ENCODE data around the gene MC1R.

The MC1R gene

DNA sequence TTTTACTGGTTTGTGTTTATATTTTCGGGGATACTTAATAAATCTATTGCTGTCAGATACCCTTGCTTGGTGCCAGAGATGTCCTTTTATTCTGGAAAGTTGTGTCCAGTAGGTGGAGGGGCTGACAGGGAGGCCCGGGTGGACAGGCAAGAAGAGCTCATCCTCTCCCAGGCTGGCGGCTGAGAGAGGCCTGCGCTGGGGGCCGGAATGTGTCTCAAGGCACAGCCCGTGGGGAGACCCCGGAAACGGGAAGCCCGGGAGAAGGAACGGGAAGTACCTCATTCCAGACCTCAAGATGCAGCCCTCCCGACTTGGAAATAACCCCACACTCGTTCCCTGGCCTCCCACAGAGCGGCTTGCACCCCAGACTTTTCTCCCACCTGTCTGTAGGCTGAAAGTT lies 17.4 kb downstream of the MC1R start:
- ATAC-seq = no peak

DNA sequence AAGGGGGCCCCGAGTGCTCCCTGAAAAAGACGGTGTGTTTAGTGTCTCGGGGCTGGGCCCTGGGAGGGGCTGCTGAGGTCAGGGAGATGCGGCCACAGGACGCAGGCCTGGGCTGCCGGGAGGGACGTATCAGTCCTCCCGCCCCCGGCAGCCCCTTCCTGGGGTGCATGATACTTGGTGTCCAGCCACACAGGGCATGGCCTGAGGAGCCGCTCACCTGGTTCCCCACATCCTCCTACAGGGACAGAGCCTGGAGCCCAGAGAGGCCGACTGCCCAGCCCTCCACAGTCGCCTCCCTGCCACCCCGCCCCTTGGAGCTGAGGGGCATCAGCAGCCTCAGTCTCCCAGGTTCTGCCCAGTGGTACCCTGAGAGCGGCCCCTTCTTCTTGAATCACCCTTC lies 17.8 kb downstream of the MC1R start:
- ATAC-seq = no peak

DNA sequence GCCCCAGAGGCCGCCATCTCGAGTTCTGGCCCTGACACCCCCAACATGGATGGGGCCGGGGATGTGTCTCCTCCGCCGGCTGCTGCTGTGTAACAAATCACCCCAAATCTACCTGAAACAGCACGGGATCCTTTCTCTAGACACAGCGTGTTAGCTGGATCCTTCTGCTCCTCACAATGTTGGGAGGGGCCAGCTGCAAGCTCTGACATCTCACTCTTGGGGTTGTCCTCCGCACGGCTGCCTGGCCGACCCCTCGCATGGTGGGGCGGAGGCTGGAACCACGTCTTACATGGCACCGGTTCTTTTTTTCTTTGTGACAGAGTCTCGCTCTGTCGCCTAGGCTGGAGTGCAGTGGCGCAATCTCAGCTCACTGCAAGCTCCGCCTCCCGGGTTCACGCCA lies 18.3 kb downstream of the MC1R start:
- ATAC-seq = no peak

DNA sequence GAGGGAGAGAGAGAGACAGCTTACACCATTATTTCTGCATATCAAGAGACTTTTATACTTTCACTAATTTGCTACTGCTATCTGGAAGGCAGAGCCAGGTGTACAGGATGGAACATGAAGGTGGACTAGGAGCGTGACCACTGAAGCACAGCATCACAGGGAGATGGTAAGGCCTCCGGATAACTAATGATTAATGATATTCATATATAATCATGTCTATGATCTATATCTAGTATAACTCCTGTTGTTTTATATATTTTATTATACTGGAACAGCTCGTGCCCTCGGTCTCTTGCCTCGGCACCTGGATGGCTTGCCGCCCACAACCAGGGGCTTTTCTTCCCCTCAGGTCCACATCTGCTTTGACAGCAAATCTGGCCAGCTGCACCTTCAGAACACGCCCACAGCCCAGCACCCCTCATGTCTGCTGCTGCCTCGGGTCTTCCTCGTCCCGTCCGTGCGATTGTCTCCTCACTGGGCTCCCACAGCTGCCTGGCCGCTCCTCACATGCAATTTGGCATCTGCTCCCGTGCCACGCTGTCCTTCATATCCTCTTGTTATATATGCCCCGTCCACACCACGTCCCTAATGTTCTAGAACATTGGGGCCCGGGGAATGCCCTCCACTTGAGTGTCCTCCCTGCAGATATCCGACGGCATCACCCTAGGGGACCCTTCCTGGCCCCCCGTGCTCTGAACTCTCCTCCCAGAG lies 19.7 kb downstream of the MC1R start:
- ATAC-seq = no peak

DNA sequence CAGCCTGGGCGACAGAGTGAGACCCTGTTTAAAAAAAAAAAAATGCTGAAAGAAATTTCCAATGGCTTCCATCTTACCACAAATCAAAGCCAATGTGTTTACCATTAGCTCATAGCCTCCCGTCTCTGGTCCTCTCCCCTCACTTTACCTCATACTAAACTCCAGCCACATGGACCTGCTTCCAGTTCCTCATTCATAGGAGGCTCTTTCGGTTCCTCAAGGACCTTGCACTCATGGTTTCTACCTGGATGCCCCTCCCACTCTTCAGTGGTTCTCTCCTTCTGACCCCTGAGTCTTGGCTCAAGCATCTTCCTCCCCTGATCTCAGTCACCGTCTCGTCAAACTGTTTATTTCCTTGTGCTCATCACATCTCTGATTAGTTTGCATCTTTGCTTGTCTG lies 26.1 kb downstream of the MC1R start:
- ATAC-seq = no peak

DNA sequence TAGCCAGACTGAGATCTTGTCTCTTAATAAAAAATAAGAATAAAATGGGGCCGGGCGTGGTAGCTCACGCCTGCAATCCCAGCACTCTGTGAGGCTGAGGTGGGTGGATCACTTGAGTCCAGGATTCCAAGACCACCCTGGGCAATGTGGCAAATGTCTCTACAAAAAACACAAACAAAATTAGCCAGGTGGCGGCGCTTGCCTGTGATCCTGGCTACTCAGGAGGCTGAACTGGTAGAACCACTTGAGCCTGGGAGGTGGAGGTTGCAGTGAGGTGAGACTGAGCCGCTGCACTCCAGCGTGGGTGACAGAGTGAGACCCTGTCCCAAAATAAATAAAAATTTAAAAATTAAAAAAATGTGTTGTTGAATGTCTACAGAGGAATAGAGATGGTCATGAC lies 27.0 kb downstream of the MC1R start:
- ATAC-seq = no peak

DNA sequence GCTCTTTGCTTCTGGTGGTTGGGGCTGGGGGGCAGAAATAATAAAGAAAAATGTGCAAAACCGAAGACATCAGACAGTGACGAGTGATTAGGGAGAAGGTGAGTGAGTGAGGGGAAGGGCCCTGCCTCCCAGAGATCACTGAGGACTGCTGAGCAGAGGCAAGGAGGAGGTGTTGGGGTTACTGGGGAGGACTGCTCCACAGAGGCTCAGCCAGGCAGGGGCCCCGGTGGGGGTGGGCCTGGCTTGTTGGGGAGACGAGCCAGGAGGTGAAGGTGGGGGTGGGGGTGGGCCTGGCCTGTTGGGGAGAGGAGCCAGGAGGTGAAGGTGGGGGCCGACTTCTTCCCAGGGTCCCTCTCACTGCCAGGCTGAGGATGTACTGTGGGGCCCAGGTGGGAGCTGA lies 27.9 kb downstream of the MC1R start:
- no peak for ATAC-seq

DNA sequence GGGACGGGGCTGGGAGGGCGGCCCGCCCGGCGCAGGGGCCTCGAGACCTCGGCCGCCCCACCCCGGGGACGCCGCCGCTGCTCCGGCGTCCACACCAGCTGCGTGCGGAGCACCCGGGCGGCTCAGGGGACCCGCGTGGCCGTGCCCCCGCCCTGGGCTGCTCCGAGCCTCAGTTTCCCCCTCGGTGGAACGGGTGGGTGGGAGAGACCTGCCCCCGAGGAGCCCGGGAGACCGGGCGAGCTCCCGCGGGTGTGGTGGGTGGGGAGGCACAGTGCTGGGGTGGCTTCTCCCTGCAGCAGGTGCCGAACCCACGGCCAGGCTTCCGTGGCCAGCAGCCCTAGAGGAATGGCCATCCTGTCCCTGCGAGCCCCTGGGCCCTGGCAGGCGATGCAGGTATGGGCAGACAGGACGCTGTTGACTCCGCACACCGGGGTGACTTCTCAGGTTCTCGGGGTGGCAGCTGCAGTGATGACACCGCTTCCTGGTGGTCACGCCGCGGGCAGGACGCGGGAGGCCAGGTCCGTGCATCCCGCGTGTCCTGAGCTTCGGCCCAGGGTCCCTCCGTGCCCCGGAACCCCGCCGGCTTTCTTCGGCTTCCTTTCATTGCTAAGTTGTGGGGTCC lies 30.6 kb downstream of the MC1R start:
- ATAC-seq = no peak

DNA sequence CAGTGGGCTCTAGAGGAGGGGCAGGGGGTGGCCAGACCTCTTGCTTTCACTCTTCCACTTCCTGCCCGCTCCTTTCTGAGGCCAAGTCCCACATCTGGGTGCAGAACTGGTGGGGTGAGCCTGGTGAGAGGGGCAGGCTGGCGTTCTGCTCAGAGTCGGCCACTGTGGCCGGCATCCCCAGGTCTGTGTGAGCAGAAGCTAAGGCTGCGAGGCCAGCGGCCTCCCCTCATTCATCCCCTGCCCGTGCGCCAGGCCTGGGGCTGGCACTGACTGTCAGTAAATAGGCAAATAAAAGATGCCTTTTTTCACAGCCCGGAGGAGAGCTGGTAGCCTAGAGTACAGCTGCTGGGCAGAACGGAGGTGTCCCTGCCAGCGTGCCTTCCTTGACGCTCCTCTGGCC lies 31.1 kb downstream of the MC1R start:
- no peak for ATAC-seq

DNA sequence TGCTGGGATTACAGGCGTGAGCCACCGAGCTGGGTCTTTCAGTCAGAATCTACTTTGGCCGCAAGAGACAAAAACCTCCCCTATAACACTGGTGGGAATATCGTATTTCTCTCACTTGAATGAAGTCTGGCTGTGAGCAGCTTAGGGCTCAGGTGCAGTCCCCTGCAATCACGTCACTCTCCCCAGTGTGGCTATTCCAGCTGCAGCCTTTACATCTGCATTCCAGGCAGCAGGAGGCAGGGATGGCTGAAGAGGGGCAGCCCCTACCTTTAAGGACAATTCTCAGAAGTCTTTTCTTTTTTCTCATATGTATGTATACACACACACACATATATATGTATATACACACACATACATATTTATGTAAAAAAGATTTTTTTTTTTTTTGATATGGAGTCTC lies 32.8 kb downstream of the MC1R start:
- ATAC-seq = no peak

DNA sequence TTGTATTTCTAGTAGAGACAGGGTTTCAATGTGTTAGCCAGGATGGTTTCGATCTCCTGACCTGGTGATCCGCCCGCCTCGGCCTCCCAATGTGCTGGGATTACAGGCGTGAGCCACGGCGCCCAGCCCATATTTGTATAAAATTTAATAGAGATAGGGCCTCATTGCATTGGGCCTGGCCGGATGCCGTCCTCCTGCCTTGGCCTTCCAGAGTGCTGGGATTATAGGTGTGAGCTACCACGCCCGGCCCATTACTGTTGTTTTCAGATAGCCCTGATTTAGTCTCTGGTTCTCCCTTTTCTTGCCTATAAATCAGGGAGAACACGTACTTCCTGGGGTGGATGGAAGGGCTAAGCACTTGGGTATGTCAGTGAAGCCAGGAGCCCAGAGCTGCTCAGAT lies 33.4 kb downstream of the MC1R start:
- ATAC-seq = no peak

DNA sequence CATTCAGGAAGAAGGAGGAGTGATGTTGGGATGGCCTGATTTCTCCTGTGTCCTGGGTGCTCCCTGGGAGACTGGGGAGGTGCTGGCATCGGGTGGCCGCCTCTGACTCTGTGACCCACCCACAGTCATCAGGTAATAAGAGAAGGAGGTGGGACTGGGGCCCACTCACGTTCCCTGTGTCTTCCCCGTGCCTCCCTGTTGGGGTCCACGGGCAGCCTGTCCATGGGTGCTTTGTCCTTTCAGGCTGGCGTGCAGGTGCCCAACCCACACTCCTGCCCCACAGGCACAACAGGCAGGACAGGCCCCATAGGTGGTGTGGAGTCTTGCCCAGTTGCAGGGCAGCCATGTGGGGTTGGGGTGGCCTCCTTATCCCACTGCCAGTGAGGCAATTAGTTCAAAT lies 33.9 kb downstream of the MC1R start:
- ATAC-seq = no peak

DNA sequence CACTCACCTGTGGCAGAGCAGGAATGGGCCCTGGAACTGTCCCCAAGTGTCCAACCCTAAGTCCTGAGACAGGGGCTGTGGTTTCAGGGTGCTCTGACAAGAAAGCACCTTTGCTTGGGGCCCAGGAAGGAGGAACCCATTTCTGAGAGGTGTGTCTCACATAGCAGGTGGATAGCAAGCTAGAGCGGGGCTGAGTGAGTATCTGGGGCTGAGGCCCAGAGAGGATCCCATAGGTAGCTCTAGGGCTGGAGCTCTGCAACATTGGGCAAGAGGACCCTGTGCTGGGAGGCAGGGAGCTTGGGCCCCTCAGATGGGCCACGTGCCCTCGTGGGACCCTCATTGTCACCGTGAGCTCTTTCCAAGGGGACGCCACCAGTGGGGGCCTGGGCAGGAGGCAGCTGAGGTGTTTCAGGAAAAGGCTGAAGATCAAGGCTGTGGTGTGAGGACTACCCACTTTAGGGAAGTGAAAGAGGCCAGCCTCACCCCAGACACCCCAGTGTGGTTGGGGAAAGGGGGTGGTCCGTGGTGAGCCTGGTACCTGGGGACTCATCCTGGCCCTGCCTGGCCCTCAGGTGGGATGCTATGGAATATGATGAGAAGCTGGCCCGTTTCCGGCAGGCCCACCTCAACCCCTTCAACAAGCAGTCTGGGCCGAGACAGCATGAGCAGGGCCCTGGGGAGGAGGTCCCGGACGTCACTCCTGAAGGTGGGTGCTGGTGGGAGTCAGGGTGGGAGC lies 35.2 kb downstream of the MC1R start:
- peak in 1 of 2 donors; percentile 42 for ATAC-seq

DNA sequence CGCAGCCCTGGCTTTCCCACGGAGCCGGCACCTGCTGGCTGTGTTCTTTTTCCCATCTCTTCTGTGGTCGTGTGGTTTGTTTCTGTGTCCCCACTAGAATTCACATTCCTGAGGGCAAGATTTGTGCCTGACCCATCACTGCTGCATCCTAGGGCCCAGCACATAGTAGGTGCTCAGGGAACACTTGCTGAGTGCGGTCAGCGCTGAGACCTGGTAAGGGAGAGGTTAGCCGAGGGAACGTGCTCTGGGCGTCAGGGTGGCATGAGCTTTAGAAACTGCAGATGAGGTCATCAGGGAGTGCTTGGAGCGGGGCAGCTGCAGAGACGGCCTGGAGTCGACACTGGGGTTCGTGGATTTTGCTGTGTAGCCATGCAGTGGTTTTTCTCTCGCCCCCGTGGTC lies 35.8 kb downstream of the MC1R start:
- no peak for ATAC-seq

DNA sequence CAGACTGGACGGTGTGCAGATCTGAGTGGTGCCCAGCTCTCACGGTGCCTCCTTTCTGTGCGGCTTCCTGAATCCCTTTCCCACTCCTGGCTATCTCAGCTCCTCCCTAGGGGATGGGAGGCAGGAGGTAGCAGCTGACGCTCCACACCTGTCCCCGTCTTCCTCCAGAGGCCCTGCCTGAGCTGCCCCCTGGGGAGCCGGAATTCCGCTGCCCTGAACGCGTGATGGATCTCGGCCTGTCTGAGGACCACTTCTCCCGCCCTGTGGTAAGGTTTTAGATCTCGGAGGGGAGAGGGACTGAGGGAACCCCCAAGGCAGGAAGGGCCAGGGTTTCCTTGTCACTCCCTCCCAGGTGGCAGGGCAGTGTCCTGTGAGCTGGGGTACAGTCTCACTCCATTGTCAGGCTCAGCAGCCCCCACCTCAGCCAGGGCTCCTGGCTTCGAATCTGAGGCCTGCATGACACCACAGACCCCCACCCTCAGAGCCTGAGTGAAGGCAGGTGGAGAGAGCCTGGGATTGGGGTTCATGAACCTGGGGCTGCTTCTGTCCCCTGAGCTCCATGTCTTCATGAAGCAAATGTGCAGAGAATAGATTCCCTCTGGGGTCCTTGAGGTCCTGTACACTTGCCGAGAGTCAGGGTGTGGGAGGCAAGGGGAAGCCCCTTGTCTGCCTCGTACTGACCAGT lies 36.5 kb downstream of the MC1R start:
- no peak for ATAC-seq

DNA sequence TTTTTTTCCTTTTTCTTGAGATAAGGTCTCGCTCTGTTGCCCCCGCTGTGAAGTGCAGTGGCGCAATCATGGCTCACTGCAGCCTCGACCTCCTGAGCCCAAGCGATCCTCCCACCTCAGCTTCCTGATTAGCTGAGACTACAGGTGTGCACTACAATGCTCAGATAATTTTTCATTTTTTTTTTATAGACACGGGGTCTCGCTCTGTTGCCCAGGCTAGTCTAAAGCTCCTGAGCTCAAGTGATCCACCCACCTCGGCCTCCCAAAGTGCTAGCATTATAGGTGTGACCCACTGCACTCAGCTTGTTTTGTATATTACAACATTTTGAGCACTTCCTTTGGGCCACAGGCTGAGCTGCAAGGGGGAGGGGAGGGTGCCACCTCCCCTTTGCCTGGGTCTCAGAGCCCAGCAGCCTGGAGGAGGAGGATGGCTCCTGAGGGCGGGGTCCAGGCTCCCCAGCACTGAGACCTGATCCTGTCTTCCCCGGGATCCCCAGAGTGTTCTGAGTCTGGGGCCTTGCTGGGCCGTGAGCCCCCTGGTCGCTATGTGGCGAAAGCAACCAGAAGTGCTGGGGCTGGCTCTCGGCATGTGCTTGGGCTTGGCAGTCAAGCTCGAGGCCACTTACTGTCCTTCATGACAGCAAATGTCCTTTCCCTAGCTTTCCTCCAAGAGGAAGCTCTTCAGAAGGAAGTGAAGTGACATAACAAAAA lies 38.0 kb downstream of the MC1R start:
- ATAC-seq = no peak

DNA sequence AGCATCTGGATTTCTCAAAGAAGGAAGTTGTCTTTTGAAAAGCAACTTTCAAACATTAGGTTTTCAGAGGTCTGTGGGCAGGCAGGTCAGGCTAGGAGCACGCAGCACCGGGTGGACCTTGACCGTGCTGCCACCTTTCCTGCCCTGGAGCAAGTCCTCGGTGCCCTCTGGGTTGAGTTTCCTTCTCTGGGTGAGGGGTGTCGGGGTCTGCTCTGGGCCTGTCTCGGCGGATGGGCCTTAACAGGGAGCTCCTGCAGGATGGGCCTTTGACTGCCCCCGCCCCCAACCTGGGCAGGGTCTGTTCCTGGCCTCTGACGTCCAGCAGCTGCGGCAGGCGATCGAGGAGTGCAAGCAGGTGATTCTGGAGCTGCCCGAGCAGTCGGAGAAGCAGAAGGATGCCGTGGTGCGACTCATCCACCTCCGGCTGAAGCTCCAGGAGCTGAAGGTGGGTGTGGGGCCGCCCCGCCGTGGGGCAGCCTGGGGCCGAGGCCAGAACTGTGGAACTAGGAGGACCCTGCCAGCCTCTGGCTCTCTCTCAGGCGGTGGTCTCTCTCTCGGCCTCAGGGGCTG lies 38.6 kb downstream of the MC1R start:
- ATAC-seq = no peak

DNA sequence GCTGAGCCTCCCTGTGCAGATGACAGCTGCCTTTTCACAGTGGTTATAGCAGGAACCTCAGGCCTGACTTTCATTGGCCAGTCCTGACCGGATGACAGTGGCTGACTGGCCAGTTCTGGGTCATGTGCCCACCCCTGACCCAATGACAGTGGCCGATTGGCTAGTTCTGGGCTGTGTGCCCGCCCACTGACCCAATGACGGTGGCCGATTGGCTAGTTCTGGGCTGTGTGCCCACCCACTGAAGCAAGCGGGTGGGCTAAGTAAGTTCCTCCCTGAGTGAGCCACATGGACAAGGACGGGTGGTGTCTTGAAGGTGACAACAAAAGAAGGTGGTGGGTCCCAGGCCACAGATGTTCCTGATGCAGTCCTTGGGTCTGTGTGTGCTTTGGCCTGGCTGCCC lies 39.4 kb downstream of the MC1R start:
- ATAC-seq = peak in 1 of 2 donors; percentile 32

DNA sequence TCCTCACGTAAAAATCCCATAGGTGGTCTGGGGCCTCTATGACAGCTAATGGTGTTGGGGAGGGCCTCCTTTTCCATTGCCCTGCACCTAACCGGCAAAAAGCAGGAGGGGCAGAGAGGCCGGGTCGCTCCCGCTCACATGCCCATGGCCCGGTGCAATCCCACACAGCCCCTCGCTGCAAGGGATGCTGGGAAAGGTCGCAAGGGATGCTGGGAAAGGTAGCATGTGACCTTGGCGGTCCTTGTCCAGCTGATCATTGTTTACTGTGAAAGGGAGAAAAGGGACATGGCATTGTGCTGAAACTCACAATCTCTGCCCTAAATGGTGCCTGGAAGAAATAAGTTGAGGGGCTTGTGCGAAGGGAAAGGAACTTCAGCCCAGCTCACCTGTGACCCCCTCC lies 39.9 kb downstream of the MC1R start:
- no peak for ATAC-seq

DNA sequence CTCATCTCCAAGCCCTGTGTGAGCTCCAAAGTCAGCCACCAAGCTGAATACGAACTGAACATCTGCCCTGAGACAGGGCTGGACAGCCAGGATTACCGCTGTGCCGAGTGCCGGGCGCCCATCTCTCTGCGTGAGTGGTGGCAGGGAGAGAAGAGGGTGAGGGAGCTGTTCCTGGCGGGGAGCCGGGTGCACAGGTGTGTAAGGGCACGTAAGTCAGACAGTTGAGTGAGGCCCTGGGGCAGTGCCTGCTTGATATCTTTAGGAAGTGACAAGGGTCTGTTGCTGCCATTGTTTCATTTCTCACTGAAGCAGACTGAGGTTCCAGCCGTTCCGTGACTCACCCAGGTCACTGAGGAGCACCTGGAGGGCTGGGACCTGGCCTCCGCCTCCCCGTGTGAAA lies 42.3 kb downstream of the MC1R start:
- no peak for ATAC-seq

DNA sequence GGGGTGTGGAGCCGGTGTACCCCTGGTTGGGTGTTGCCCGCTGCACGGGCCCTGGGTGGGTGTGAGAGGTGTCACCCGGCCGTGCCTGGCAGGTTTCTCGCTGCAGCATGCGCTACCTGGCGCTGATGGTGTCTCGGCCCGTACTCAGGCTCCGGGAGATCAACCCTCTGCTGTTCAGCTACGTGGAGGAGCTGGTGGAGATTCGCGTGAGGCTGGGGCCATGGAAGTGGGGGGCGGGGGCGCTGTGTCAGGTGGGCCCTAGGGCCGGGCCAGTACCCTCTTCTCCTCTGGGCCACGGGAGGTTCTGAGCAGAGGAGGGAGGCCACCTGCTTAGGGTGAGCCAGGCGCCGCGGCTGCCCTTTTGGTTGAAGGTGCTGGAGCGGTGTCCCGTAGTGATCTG lies 43.3 kb downstream of the MC1R start:
- ATAC-seq = no peak

DNA sequence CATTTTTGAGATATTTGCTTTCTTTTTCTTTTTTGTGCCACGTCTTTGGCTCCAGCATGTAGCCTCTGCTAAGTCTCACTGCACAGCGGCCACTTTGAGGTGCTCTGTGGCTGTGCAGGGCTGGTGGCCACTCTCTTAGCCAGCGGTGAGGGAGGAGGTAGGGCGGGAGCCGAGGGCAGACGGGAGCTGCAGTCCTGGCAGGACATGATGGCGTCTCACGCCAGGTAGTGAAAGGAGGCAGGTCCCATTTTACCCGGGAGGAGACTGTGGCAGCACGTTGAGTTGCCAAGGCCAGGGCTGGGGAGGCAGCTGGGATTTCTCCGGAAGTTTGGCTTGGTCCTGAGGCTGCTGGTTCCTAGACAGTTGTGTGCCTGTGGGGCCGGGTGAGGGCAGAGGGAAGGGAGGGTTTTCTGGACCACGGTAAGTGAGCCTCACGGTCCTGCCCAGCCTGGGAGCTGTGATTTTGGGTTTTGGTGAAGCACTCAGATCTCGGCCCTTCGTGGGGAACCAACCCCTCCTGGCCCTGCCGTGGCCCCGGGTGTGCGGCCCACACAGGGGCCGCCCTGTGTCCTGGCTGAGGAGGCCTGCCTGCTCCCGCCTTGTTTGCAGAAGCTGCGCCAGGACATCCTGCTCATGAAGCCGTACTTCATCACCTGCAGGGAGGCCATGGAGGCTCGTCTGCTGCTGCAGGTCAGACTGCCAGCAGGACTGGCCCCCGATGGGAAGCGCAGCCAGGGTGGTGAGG lies 44.3 kb downstream of the MC1R start:
- ATAC-seq = no peak

All from activated CD4-positive, CD25-positive, alpha-beta regulatory T cell treated with anti-CD3 and anti-CD28 coated beads, Interleukin-2, amount 50 U/mL, for 24 hours (primary cell).